ENCODE results near the gene USF2.
A peak's percentile ranks its signal among the peaks of the same experiment; 100 is the strongest.

Gene USF2

GRCh38 chr19:35294328-35294727, 25.6 kb downstream of the USF2 start:
- no peaks in the 10 kb centered on the region for H3K36me3 Mint-ChIP-seq (ENCODE audit: low read depth)
- no peak overlapping the region for H3K27ac Mint-ChIP-seq
- no peak for DNase-seq
- no peaks in the 10 kb centered on the region for H3K27me3 Mint-ChIP-seq
- no peaks in the 10 kb centered on the region for H3K9me3 Mint-ChIP-seq
- H3K4me3 Mint-ChIP-seq = no peak overlapping the region
- no peaks in the 10 kb centered on the region for H3K4me1 Mint-ChIP-seq
- no peak for ATAC-seq

- no peak overlapping the region for H3K27ac Mint-ChIP-seq
Observed at GRCh38 chr19:35294859-35295791, 26.4 kb downstream of the USF2 start.

GRCh38 chr19:35295792-35296462, 27.2 kb downstream of the USF2 start:
- DNase-seq (peak; percentile 26), ATAC-seq (peak; percentile 34)
- Mint-ChIP-seq H3K36me3 (ENCODE audit: low read depth) (no peaks in the 10 kb centered on the region), H3K4me3 (no peak overlapping the region), H3K27ac (no peak overlapping the region), H3K9me3 (no peaks in the 10 kb centered on the region), H3K27me3 (no peaks in the 10 kb centered on the region), H3K4me1 (no peaks in the 10 kb centered on the region)

More at GRCh38 chr19:35294859-35295791, 26.4 kb downstream of the USF2 start:
- DNase-seq = no peak
- Mint-ChIP-seq H3K27me3 (no peaks in the 10 kb centered on the region), H3K36me3 (ENCODE audit: low read depth) (no peaks in the 10 kb centered on the region), H3K9me3 (no peaks in the 10 kb centered on the region), H3K4me3 (no peak overlapping the region), H3K4me1 (no peaks in the 10 kb centered on the region)
- ATAC-seq = no peak

- Mint-ChIP-seq H3K36me3 (ENCODE audit: low read depth) (no peaks in the 10 kb centered on the region), H3K4me3 (no peak overlapping the region), H3K27ac (no peak overlapping the region), H3K9me3 (no peaks in the 10 kb centered on the region), H3K4me1 (no peaks in the 10 kb centered on the region), H3K27me3 (no peaks in the 10 kb centered on the region)
- DNase-seq (no peak), ATAC-seq (peak; percentile 39)
Observed at GRCh38 chr19:35296644-35297514, 28.1 kb downstream of the USF2 start.

GRCh38 chr19:35297515-35297848, 28.7 kb downstream of the USF2 start:
- Mint-ChIP-seq H3K36me3 (ENCODE audit: low read depth) (no peaks in the 10 kb centered on the region), H3K4me3 (no peak overlapping the region), H3K27ac (no peak overlapping the region), H3K9me3 (no peaks in the 10 kb centered on the region), H3K27me3 (no peaks in the 10 kb centered on the region), H3K4me1 (no peaks in the 10 kb centered on the region)
- DNase-seq (no peak), ATAC-seq (no peak)

- DNase-seq = no peak
- Mint-ChIP-seq H3K27ac (no peak overlapping the region), H3K9me3 (no peaks in the 10 kb centered on the region), H3K27me3 (no peaks in the 10 kb centered on the region), H3K36me3 (ENCODE audit: low read depth) (no peaks in the 10 kb centered on the region), H3K4me1 (no peaks in the 10 kb centered on the region), H3K4me3 (no peak overlapping the region)
- no peak for ATAC-seq
Observed at GRCh38 chr19:35297922-35298321, 29.2 kb downstream of the USF2 start.

GRCh38 chr19:35298561-35298972, 29.8 kb downstream of the USF2 start:
- no peaks in the 10 kb centered on the region for H3K36me3 Mint-ChIP-seq (ENCODE audit: low read depth)
- no peak for DNase-seq
- no peaks in the 10 kb centered on the region for H3K9me3 Mint-ChIP-seq
- no peaks in the 10 kb centered on the region for H3K27me3 Mint-ChIP-seq
- no peak overlapping the region for H3K27ac Mint-ChIP-seq
- H3K4me1 Mint-ChIP-seq = no peaks in the 10 kb centered on the region
- ATAC-seq = no peak
- no peak overlapping the region for H3K4me3 Mint-ChIP-seq

GRCh38 chr19:35299523-35300338, 31.0 kb downstream of the USF2 start:
- Mint-ChIP-seq H3K4me1 (no peaks in the 10 kb centered on the region), H3K36me3 (ENCODE audit: low read depth) (no peaks in the 10 kb centered on the region), H3K9me3 (no peaks in the 10 kb centered on the region), H3K27ac (no peak overlapping the region), H3K27me3 (no peaks in the 10 kb centered on the region), H3K4me3 (no peak overlapping the region)
- ATAC-seq (no peak), DNase-seq (peak; percentile 20)

GRCh38 chr19:35300339-35300649, 31.5 kb downstream of the USF2 start:
- Mint-ChIP-seq H3K36me3 (ENCODE audit: low read depth) (no peaks in the 10 kb centered on the region), H3K4me3 (no peak overlapping the region), H3K4me1 (no peaks in the 10 kb centered on the region), H3K27me3 (no peaks in the 10 kb centered on the region), H3K27ac (no peak overlapping the region), H3K9me3 (no peaks in the 10 kb centered on the region)
- ATAC-seq (no peak), DNase-seq (no peak)

- Mint-ChIP-seq H3K4me1 (no peaks in the 10 kb centered on the region), H3K4me3 (no peak overlapping the region), H3K9me3 (no peaks in the 10 kb centered on the region), H3K27ac (no peak overlapping the region), H3K27me3 (no peaks in the 10 kb centered on the region), H3K36me3 (ENCODE audit: low read depth) (no peaks in the 10 kb centered on the region)
- no peak for ATAC-seq
- no peak for DNase-seq
Observed at GRCh38 chr19:35301961-35302360, 33.2 kb downstream of the USF2 start.

- H3K4me3 Mint-ChIP-seq = no peak overlapping the region
- no peaks in the 10 kb centered on the region for H3K9me3 Mint-ChIP-seq
- H3K27ac Mint-ChIP-seq = no peak overlapping the region
- H3K36me3 Mint-ChIP-seq (ENCODE audit: low read depth) = no peaks in the 10 kb centered on the region
- no peaks in the 10 kb centered on the region for H3K4me1 Mint-ChIP-seq
- ATAC-seq (no peak), DNase-seq (no peak)
- H3K27me3 Mint-ChIP-seq = no peaks in the 10 kb centered on the region
Observed at GRCh38 chr19:35302446-35302845, 33.7 kb downstream of the USF2 start.

- H3K9me3 Mint-ChIP-seq = no peaks in the 10 kb centered on the region
- DNase-seq (no peak), ATAC-seq (no peak)
- H3K4me1 Mint-ChIP-seq = no peaks in the 10 kb centered on the region
- no peaks in the 10 kb centered on the region for H3K36me3 Mint-ChIP-seq (ENCODE audit: low read depth)
- no peaks in the 10 kb centered on the region for H3K27me3 Mint-ChIP-seq
- H3K4me3 Mint-ChIP-seq = no peak overlapping the region
- no peak overlapping the region for H3K27ac Mint-ChIP-seq
Observed at GRCh38 chr19:35303357-35303915, 34.7 kb downstream of the USF2 start.

- DNase-seq (no peak), ATAC-seq (no peak)
- H3K4me3 Mint-ChIP-seq = no peak overlapping the region
- H3K36me3 Mint-ChIP-seq (ENCODE audit: low read depth) = no peaks in the 10 kb centered on the region
- no peak overlapping the region for H3K27ac Mint-ChIP-seq
- H3K9me3 Mint-ChIP-seq = no peaks in the 10 kb centered on the region
- H3K4me1 Mint-ChIP-seq = no peaks in the 10 kb centered on the region
- H3K27me3 Mint-ChIP-seq = no peaks in the 10 kb centered on the region
Observed at GRCh38 chr19:35304036-35304435, 35.3 kb downstream of the USF2 start.

- peaks cover under 1% of the 10 kb centered on the region for H3K4me1 Mint-ChIP-seq
- no peaks in the 10 kb centered on the region for H3K9me3 Mint-ChIP-seq
- H3K36me3 Mint-ChIP-seq (ENCODE audit: low read depth) = no peaks in the 10 kb centered on the region
- H3K27ac Mint-ChIP-seq = no peak overlapping the region
- no peak for DNase-seq
- H3K27me3 Mint-ChIP-seq = no peaks in the 10 kb centered on the region
- no peak overlapping the region for H3K4me3 Mint-ChIP-seq
- no peak for ATAC-seq
Observed at GRCh38 chr19:35305181-35305580, 36.4 kb downstream of the USF2 start.
